Activated CD4-positive, CD25-positive, alpha-beta regulatory T cell treated with anti-CD3 and anti-CD28 coated beads, Interleukin-2, amount 50 U/mL, for 24 hours (primary cell): ENCODE results near the gene RBM23.
"Not testable (repeated sequence)": the region's sequence is repeated elsewhere in the genome, so short reads cannot be mapped to it uniquely, and the experiment has no call there.

Source experiments
- ATAC-seq, 2 donors: fragments of 150-1000 bp; cut with Tn5 transposase; one replicate each; pipeline ENCODE4 v1.10.0; 2021; ENCODE audit warnings: mild to moderate bottlenecking in 1 of 2, moderate library complexity in 1 of 2

Gene RBM23

DNA sequence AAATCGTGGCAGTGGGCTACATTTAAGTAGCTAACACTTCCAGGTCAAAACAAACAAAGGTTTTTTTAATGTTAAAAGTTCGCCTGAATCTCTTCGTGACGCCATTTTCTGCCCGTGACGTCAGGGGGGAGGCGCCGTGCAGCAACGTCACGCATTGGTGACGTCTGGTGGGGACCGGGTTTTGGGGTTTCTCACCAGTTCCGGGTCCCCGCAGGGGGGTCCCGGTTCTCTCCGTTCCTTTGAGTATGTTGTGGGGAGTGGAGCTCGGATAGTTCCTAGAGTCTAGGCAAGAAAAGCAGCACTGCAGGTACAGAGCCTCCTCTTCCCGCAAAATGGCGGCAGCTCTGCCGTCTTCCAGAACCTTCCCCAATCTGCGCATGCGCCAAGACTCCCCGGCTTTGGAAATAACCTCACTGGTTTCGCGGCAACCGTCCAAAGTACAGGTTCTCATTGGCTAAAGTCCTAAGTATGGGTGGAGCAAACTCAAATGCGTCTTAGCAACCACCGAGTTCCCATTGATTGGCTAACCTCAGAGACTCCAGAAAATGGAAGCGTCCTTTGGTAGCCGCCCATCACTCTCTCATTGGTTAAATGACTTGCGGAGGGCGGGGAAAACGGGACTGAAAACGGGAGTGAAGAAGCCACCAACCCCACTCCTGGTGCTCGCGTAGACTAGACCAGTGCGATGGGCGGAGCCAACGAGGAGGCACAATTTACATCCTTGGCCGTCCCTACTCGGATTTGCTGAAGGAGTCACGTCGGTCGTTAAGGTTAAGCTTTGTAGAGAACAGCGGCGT is at the start of gene RBM23:
TSS of gene RBM23 (minus strand) at position 346 of the 797 bp plus-strand sequence.
- peak; percentile 95 to 96 for ATAC-seq

DNA sequence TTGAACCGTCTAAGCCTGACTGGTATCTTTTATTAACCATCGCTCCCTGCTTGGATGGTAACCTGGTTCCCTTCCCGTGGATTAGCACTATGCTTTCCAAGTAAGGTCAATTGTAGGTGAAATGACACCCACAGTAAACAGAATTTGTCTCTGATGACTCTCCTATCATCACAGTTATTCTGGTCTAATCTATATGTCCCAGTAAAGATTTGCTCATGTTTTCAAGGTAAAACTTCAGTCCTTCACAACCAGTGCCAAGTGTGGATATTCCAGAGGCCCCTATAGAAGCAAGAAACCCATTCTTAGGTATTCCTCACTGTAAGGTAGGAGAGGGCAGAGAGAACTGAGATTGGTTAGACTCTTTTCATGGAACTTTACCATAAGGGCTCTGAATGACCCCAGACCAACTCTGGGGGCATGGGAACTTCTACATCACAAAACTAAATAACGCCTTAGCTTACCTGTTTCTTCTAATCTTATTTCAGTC is 47.9 kb upstream of the RBM23 start:
- ATAC-seq: no peak

DNA sequence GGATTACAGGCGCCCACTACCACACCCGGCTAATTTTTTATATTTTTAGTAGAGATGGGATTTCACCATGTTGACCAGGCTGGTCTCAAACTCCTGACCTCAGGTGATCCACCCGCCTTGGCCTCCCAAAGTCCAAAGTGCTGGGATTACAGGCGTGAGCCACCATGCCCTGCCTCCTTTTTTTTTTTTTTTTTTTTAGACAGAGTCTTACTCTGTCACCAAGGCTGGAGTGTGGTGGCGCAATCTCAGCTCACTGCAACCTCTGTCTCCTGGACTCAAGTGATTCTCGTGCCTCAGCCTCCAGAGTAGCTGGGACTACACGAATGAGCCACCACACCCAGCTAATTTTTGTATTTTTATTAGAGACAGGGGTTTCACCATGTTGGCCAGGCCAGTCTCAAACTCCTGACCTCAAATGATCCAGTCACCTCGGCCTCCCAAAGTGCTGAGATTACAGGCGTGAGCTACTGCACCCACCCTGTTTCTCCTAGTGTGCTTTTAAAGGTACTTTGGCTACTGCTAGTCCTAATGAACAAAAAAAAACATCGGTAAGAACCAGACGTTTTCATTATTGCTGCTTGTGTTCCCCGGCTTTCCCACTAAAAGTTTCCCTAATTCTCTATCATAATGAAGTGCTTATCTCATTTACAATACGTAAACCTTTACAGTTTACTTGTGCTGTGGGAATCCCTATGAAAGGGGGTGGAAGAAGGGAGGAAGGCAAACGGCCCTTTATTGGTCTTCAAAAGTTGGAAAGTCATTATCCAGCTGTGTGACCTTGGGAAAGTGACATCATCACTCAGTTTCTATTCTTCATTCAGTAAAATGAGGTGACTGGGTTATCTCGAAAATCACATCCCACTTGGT is 47.2 kb upstream of the RBM23 start:
- ATAC-seq: not testable (repeated sequence)

DNA sequence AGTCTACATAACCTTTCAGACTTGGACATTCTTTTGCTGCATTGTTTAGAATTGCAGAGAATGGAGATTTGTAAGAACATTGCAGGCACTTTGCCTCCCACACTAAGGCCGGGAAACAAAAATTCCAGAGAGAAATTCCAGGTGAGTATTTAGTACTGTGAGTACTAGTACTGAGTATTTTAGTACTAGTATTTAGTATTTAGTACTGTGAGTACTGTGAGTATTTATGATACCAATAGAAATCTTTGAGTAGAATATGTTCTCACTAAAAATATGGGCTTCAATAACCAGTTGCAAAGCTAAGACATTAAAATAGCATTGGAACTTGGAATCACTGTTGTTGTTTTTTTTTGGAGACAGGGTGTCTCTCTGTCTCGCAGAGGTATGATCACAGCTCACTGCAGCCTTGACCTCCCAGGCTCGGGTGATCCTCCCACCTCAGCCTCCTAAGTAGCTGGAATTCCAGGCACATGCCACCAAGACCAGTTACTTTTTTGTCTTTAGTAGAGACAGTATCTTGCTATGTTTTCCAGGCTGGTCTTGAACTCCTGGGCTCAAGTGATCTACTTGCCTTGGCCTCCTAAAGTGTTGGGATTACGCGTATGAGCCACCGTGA is 43.2 kb upstream of the RBM23 start:
- ATAC-seq: no peak

DNA sequence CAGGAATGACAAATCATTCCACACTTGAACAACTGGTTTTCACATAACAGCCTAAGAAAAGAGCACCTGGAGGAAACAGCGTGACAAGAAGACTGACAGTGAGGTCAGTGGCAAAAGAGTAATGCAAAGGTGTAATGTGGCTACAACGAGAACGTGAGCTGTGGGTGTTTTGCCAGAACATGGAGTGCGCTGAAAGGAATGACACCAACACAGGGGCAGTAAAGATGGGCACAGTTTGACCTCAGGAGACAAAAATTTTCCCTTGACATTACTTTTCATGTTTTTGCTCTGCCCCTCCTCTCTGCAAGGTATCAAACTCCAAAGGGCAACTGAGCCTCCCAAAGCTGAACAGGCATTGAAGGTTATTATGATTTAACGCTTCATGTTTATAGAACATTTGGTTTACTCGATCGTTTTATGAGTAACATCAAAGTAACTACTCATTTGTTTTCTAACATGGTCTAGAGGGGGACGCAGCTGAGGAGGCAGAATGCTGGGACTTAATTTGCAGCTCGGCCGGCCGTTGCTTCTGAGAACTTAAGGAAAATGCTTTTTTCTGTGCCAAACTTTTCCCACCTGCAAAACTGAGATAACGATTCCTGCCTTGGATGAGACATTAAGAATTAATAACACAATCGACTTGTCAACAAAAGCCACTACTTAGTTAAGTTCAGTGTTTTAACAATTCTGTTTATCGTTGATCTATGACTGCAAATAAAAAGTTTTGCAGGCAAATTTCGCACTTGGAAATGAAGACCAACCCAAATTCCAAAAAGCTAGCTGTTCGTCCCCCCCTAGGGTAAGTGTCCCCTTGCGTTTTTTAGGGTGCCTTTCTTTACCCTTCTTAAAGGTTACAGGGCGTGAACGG is 37.0 kb upstream of the RBM23 start:
- no peak for ATAC-seq

DNA sequence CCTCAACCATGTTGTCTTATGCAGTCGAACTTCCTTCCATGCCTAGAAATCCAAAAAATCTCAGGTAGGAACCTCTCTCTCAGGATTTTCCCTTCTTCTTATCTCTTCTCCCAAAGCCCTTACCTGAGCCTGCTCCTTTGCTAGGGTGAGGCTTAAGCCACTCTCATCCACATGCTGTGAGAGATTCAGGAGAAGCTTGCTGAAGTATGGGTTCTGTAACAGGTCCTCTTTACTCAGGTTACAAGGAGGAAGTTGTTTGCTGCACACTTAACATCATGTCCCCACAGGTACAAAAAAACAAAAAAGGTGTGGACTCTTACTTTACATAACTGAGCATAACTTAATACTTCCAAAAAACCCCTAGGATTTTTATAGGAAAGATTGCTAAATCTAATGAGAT is 33.5 kb upstream of the RBM23 start:
- ATAC-seq: no peak

DNA sequence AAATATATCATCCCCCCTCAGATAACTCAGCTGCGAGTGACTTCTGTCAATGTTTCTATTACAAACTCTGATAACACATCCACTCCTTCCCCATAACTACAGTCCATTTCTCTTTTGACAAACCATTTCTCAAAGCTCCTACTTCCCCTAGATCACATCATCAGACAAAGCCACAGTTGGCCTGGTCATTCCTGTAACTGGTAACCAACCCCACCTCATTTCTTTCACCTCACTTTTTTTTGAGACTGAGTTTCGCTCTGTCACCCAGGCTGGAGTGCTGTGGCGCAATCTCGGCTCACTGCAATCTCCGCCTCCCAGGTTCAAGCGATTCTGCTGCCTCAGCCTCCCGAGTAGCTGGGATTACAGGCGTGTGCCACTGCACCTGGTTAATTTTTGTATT is 32.8 kb upstream of the RBM23 start:
- ATAC-seq: not testable (repeated sequence)

DNA sequence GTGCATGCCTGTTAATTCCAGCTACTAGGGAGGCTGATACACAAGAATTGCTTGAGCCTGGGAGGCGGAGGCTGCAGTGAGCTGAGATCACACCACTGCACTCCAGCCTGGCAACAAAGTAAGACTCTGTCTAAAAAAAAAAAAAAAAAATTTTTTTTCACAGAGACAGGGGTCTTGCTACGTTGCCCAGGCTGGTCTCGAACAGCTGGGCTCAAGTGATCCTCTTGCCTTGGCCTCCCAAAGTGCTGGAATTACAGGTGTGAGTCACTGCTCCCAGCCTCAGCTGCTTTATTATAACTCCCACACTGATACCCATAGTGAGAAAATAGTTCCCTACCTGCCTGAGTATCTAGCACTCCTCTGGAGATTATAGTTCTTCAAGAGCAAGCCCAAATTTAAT is 26.7 kb upstream of the RBM23 start:
- no peak for ATAC-seq

DNA sequence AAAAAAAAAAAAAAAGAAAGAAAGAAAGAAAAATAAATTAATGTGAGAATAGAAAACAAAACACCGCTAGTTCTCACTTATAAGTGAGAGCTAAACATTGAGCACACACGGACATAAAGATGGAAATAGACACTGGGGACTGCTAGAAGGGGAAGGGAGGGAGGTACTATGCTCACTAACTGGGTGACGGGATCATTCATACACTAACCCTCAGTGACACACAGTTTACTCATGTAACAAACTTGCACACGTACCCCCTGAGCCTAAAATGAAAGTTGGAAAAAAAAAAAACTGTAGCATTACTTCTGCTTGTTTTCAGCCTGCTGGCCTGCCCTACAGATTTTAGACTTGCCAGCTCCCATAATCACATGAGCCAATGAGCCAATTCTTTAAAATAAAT is 20.7 kb upstream of the RBM23 start:
- no peak for ATAC-seq

DNA sequence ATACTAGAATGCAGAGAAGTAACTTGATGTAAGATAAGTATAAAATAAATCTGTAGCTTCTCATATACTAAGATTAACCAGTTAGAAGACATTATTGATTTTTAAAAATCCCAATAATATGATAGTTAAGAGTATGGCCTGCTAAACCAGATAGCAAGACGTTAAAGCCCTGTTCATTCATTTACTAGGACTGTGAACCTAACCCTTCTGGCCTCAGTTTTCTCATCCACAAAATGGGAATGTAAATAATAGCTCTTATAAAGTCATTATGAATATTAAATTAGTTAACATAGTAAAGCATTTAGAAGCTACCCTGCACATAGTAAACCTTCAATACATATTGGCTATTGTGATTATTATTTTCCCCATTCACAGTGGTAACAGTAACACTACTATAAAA is 16.2 kb upstream of the RBM23 start:
- no peak for ATAC-seq

DNA sequence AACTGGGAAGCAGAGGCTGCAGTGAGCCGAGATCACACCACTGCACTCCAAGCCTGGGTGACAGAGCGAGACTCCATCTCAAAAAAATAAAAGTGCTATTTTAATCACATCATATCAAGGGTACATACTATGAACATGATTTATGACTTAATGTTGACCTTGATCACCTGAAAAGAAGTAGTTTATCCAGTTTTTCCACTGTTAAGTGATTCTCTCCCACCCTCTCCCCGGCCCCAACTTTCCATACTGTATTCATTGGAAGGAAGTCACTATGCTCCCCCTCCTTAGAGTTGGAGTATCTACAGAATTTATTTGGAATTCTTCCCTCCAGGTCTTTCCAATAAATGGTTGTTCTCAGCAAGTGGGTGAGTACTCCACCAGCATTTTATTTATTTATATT is 13.2 kb upstream of the RBM23 start:
- ATAC-seq: no peak

DNA sequence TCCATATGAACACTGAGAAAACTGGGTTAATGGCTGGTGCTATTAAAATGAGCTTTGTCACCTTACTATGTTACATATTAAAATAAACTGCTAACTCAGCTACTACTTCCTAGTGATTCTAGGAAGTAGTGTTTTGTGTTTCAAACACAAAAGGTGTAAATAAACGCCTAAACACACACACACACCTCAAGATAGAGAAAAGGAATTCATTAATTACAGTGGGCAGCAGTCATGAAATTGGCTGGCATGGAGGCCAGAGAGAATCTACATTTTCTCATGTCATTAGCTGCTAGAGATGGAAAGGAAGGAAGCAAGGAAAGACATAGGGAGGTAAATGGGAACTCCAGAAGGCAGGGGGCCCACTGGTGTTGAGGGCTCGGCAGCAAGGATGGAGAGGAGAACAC is 11.0 kb upstream of the RBM23 start:
- ATAC-seq: no peak

DNA sequence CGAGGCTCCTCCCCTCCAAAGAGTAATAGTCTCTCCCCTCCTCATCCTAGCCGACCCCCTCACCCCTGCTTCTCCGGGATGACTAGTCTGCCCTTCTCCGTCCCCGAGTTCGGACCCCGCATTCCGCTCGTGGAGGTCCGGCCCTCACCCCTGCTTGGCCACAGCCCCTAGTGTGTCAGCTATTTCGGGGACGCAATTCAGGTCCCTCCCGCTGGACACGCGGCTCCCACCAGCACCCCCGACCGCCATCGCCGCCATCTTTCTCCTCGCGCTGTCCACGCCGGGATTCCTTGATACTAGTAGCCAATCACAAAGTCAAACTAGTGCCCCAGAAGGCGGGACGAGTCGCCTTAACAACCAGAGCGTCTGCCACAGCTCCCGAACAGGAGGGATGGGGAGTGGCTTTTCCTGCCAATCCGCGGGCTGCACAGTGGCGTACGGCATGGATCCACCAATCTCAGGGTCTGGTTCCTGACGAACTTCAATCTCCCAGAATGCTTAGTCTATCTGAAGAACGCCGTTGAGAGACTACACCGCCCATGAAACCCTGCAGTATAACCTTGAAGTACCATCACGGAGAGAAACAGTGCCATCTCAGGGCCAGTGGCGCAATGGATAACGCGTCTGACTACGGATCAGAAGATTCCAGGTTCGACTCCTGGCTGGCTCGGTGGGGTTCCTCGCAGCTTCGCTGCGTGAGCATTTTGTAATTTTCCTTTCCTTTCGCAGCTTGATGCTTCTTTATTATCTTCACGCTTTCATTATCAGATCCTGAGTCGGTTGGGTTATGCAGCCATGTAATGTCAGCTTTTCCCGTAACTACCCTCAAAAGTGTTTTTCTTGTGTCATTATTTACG is 10.4 kb upstream of the RBM23 start, which contains the start of gene PRMT5:
TSS of gene PRMT5 (minus strand) at position 273 of the 857 bp plus-strand sequence. CDS start at position 258, 15 bp downstream.
- ATAC-seq: peak; percentile 96 to 98

DNA sequence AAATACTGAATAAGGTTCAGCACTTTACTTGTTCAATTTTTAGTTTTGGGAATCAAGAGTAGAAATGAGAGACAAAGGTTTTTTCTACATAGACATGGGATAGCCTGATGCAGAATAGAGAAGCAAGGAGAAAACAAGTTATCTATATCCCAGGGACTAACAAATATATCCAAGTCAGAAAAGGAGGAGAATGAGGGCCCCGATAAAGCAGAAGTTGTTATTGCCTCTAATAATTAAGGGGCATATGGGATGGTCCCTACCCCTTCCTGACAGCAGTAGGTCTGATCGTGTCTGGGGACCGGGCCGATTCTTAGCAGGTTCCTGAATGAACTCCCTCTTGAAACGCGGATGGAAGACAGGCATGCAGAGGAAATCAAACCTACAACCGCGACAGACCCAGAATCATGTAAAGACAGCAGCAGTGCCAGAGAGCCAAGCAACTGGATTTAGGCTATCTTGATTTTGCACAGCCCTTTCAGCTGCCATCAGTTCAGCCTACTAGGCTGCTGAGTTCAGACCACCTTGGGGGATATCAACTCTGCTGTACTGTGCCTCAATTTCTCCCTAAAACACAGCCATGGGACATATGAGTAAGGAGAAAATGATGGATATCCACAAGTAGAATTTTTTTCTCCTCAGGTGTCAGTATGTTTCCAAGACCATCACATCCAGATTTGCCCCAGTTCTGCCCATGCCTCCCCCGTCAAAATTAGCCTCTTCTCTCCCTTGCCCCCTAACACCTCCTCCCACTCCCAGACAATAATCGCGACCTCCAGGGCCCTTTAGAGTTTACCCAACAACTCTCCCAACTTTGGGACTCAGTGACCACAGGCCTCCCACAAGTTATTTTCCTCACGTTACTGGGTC is 9.5 kb upstream of the RBM23 start:
- ATAC-seq: no peak

DNA sequence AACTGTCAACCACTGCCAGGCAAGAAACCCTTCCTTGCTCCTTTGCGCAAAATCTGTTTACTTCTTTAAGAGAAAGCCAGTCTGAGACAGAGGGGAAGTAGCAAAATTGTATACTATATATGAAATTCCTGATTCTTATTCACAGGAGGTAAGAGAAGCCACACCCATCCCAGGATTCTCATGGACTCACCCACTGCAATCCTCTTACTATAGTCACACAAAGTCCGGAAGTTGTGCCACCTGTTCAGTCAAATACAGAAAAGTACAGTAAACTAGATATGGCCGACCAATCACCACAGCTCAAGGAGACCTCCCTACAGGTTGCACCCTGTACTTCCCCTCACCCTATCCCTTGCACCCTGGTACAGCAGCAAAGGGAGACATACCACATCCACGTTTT is 7.4 kb upstream of the RBM23 start:
- no peak for ATAC-seq

DNA sequence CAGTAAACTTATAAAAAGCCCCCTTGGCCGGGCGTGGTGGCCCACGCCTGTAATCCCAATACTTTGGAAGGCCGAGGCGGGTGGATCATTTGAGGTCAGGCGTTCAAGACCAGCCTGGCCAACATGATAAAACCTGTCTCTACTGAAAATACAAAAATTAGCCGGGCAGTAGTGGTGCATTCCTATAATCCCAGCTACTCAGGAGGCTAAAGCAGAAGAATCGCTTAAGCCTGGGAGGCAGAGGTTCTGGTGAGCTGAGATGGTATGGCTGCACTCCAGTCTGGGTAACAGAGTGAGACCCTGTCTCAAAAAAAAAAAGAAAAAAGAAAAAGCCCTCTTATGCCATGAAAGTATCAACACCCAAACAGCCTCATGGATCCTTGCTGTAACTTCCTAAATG is 6.6 kb upstream of the RBM23 start:
- no peak for ATAC-seq

DNA sequence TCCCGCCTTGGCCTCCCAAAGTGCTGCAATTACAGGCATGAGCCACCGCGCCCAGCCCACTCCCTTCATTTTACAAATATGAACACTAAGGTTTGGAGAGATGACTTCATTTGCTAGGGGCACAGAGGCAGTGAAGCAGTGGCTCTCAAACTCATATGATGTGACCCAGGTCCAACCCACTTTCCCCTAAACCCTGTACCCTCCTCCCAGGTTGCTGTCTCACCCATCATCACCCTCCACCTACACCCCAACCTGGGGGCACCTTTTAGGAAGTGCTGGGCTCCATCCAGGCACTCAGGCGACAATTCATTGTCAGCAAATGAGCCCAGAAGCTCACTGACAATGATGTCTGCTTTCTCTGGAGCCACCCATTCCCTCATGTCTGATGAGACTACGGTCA is 4.8 kb upstream of the RBM23 start:
- ATAC-seq: no peak

DNA sequence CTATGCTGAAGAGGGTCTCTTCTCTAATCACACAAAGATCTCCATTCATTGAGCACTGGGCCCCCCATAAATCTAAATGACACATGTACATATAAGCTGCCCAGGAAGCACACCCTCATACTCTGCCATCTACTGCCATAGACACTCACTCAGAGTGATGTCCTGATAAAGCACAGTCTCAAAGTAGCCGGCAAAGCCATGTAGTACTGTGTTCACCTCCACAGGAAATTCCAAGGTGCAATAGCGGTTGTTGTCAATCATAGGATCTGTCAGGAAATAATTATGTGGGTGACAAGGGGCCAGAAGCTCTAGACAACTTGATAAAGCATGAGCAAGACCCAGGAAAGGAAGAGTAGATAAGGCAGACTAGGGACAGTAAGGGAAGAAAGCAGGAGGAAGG is 3.3 kb upstream of the RBM23 start:
- ATAC-seq: no peak

DNA sequence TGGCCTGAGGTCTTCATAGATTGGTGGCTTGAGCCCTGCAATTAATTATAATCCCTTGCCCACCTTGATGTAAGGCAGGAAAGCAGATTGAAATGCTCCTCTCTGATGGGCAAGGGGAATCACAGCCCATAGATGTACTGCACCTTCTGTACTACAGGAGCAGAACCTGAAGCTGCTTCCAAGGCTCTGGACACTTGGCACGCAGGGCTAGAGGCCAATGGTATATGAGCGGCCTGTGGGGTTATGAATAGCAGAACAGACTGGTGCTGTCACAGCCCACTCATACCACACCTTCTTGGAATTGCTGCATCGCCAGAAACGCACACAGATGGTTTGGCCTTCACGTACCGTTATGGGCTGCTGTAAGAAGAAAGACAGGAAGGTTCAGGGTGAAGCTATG is 1.7 kb upstream of the RBM23 start:
- no peak for ATAC-seq

DNA sequence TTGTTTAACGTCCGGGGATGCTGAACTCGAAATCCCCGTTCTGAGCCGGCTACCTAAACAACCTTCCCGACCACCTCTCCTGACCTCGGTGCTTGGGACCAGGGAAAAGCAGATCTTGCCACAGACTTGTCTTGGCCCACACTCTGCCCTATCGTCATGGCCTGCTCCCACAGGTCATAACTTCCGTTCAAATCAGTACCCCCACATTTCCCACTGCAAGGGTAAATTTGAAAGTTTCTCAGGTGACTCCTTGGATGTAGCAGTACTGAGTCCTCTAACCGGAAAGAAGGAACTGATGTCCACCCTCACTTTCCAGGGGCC is 612 bp upstream of the RBM23 start:
- peak in 1 of 2 donors; percentile 0 for ATAC-seq
